NCI-H2171 treated with DMSO at 0.1 percent for 48 hours (cell line): ENCODE data around the gene LGALS14.

Source experiments
- DNase-seq: peaks from one replicate; lab custom pipeline; 2025; lab: John Stamatoyannopoulos, UW

Gene LGALS14

GRCh38 chr19:39746836-39747529, 42.7 kb downstream of the LGALS14 start:
- no peak for DNase-seq

GRCh38 chr19:39749981-39750380, 45.7 kb downstream of the LGALS14 start:
- no peak for DNase-seq

- DNase-seq = no peak
These were observed 48.1 kb downstream of the LGALS14 start for GRCh38 chr19:39752390-39752789.

GRCh38 chr19:39752795-39753194, 48.5 kb downstream of the LGALS14 start:
- DNase-seq = no peak

GRCh38 chr19:39754544-39754943, 50.3 kb downstream of the LGALS14 start:
- DNase-seq = no peak

GRCh38 chr19:39754971-39755370, 50.7 kb downstream of the LGALS14 start:
- no peak for DNase-seq
